ENCODE results near the gene TRMT6. TPM values are rescaled to one million over a fixed set of nuclear protein-coding genes. Genes with fewer than 3 reads are reported as not detected.

Gene TRMT6
- total and polyA plus RNA-seq, 2 experiments from 2014 or later = 9.0 to 14.2 TPM

DNA sequence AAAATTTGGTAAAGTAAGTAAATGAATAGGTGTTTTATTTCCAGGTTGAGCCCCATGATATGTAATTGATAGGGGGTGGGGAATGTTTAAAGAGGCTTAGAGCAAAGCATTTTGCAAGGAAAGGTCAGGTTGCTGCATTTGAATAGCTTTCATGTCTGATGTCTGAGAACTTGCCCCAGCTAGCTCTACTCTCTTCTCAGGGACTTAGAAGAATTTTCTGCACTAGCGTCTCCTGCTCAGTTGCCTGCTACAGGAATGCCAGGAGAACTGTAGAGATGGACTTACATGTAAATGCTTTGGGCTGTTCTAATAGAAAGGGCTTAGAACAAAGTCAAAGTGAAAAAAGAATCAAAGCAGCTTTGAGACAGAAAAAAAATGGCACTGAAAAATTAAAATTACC, 35.5 kb downstream of the TRMT6 start:
- Histone ChIP-seq H3K27ac (no peak overlapping the region), H4K20me1 (ENCODE audit: insufficient read depth, poor library complexity, severe bottlenecking) (no peaks in the 10 kb centered on the region), H3K9me2 (replicated peaks; ENCODE audit: insufficient read depth) (no peaks in the 10 kb centered on the region), H3K4me3 (no peak overlapping the region), H2AFZ (no peak overlapping the region), H3K36me3 (replicated peaks; ENCODE audit: insufficient read depth, low read depth) (no peaks in the 10 kb centered on the region), H3K79me2 (no peaks in the 10 kb centered on the region), H3K27me3 (peaks cover 13% of the 10 kb centered on the region), H3K4me2 (no peak overlapping the region), H3K9me3 (ENCODE audit: low read depth) (no peaks in the 10 kb centered on the region), H3K4me1 (ENCODE audit: insufficient read depth) (no peaks in the 10 kb centered on the region)
- TF ChIP-seq, protein P1, sequence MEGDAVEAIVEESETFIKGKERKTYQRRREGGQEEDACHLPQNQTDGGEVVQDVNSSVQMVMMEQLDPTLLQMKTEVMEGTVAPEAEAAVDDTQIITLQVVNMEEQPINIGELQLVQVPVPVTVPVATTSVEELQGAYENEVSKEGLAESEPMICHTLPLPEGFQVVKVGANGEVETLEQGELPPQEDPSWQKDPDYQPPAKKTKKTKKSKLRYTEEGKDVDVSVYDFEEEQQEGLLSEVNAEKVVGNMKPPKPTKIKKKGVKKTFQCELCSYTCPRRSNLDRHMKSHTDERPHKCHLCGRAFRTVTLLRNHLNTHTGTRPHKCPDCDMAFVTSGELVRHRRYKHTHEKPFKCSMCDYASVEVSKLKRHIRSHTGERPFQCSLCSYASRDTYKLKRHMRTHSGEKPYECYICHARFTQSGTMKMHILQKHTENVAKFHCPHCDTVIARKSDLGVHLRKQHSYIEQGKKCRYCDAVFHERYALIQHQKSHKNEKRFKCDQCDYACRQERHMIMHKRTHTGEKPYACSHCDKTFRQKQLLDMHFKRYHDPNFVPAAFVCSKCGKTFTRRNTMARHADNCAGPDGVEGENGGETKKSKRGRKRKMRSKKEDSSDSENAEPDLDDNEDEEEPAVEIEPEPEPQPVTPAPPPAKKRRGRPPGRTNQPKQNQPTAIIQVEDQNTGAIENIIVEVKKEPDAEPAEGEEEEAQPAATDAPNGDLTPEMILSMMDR (IDR thresholded peaks at IDR 0.05; ENCODE audit: poor library complexity) = no peak
- TF ChIP-seq EZH2 (IDR thresholded peaks at IDR 0.05; ENCODE audit: borderline replicate concordance) = no peak
- no peak for DNase-seq (ENCODE audit: low spot score)
- WGBS (ENCODE audit: low lambda C conversion rate, missing lambda C conversion rate) = 31% methylated on average over 1 of the region's 1 CpG

DNA sequence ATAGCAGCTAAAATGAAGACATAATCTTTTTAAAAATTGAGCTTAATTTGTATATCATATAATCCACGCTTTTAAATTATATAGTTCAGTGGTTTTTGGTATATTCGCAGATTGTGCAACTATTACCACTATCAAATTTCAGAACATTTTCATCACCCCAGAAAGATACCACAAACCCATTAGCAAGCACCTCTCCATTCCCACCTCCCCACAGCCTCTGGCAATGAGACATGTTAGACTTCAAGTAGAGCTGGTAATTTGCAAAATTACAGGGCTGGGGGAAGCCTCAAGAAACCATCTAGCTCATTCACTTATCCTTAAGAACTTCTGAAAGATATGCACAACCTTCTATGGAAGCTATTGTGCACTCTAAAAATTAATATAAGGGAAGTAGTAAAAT, 37.2 kb downstream of the TRMT6 start:
- no peaks in the 10 kb centered on the region for H3K79me2 ChIP-seq
- 83% methylated on average over 2 of the region's 2 CpGs for WGBS (ENCODE audit: low lambda C conversion rate, missing lambda C conversion rate)
- H2AFZ ChIP-seq = no peak overlapping the region
- peaks cover 20% of the 10 kb centered on the region for H3K27me3 ChIP-seq
- no peaks in the 10 kb centered on the region for H3K4me1 ChIP-seq (ENCODE audit: insufficient read depth)
- TF ChIP-seq EZH2 (IDR thresholded peaks at IDR 0.05; ENCODE audit: borderline replicate concordance) = no peak
- no peak overlapping the region for H3K4me3 ChIP-seq
- no peak for DNase-seq (ENCODE audit: low spot score)
- no peaks in the 10 kb centered on the region for H4K20me1 ChIP-seq (ENCODE audit: insufficient read depth, poor library complexity, severe bottlenecking)
- H3K9me3 ChIP-seq (ENCODE audit: low read depth) = no peaks in the 10 kb centered on the region
- no peaks in the 10 kb centered on the region for H3K9me2 ChIP-seq (replicated peaks; ENCODE audit: insufficient read depth)
- H3K36me3 ChIP-seq (replicated peaks; ENCODE audit: insufficient read depth, low read depth) = no peaks in the 10 kb centered on the region
- H3K27ac ChIP-seq = no peak overlapping the region
- H3K4me2 ChIP-seq = no peak overlapping the region

DNA sequence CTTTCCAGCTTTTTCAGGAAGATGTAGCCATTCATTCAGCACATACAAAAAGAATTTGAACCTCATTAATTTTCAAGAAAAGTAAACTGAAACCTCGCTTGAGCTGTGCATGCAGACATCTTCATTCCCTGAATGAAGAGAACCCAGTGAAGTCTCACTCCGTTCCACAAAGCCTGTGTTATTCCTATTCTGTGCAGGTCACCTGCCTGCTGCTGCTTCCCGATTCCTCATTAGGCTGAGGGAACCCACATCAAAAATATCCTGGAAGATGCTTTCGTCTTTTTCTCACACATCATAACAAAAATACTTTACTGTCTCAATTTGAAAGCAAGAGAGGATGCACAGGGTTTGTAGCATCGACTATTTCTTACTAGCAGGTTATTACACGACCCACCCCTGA, 40.1 kb downstream of the TRMT6 start:
- Histone ChIP-seq H3K27me3 (peaks cover 33% of the 10 kb centered on the region), H3K79me2 (no peaks in the 10 kb centered on the region), H3K9me2 (replicated peaks; ENCODE audit: insufficient read depth) (no peaks in the 10 kb centered on the region), H3K9me3 (ENCODE audit: low read depth) (no peaks in the 10 kb centered on the region), H4K20me1 (ENCODE audit: insufficient read depth, poor library complexity, severe bottlenecking) (no peaks in the 10 kb centered on the region), H3K4me2 (no peak overlapping the region), H3K4me1 (ENCODE audit: insufficient read depth) (no peaks in the 10 kb centered on the region), H2AFZ (no peak overlapping the region), H3K4me3 (no peak overlapping the region), H3K36me3 (replicated peaks; ENCODE audit: insufficient read depth, low read depth) (no peaks in the 10 kb centered on the region), H3K27ac (no peak overlapping the region)
- 66% methylated on average over 6 of the region's 6 CpGs for WGBS (ENCODE audit: low lambda C conversion rate, missing lambda C conversion rate)
- DNase-seq (ENCODE audit: low spot score) = no peak
- TF ChIP-seq, protein P1 (IDR thresholded peaks at IDR 0.05; ENCODE audit: poor library complexity) = no peak

DNA sequence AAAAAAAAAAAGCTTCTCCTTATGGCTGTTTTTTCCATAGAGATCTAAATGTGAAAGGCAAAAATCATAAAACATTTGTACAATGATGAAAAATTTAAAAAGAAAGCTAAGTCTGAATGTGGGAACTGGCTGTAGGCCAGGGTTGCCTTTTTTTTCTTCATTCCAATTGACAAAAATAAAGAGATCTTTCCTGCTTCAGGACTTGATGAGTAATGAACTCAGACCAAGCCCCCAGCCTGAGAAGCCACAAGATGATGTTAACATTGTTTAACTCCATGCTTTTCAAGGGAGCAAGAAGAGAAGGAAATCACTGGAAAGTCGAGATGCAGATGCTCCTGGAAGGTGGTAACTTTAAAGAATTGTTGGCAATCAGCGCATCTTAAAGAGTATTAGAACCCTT, 41.4 kb downstream of the TRMT6 start:
- no peaks in the 10 kb centered on the region for H3K9me2 ChIP-seq (replicated peaks; ENCODE audit: insufficient read depth)
- H3K4me1 ChIP-seq (ENCODE audit: insufficient read depth) = no peaks in the 10 kb centered on the region
- H3K9me3 ChIP-seq (ENCODE audit: low read depth) = no peaks in the 10 kb centered on the region
- H3K27ac ChIP-seq = no peak overlapping the region
- TF ChIP-seq EZH2 (IDR thresholded peaks at IDR 0.05; ENCODE audit: borderline replicate concordance) (no peak), EZH2phosphoT487 (IDR thresholded peaks at IDR 0.05; ENCODE audit: low read depth, severe bottlenecking, unreplicated experiment) (no peak)
- TF ChIP-seq, protein P1 (IDR thresholded peaks at IDR 0.05; ENCODE audit: poor library complexity) = no peak
- H3K79me2 ChIP-seq = no peaks in the 10 kb centered on the region
- peaks cover 33% of the 10 kb centered on the region for H3K27me3 ChIP-seq
- H3K4me3 ChIP-seq = no peak overlapping the region
- no peak overlapping the region for H3K4me2 ChIP-seq
- no peaks in the 10 kb centered on the region for H4K20me1 ChIP-seq (ENCODE audit: insufficient read depth, poor library complexity, severe bottlenecking)
- WGBS (ENCODE audit: low lambda C conversion rate, missing lambda C conversion rate) = 81% methylated on average over 2 of the region's 2 CpGs
- DNase-seq (ENCODE audit: low spot score) = no peak
- H2AFZ ChIP-seq = no peak overlapping the region
- H3K36me3 ChIP-seq (replicated peaks; ENCODE audit: insufficient read depth, low read depth) = no peaks in the 10 kb centered on the region
